ENCODE results near the gene GCNT4. TPM values are rescaled to one million over a fixed set of nuclear protein-coding genes. Genes with fewer than 3 reads are reported as not detected.

GCNT4 gene
- total RNA-seq, 2 experiments from 2014 or later = 5.3 to 6.0 TPM

DNA sequence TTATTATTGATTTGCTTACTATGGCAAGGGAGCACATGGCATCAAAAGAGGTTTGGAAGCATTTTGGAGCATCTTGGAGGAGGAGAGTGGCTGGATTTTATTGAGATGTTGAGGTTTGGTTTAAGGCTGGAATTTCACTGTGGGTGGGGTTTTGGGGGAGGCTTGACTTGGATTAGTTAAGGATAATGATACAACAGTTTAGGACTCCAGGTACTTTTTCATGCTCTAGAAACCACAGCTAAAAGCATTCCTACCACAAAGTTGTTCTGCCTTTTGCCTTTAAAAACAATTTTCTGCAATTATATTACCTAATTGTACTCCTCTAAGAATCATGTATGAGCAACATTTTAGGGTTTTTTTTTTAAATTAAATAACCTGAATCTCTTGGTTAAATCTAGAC, 5.0 kb downstream of the GCNT4 start:
- Mint-ChIP-seq H3K4me1 (peaks cover 66% of the 10 kb centered on the region), H3K27ac (peak overlapping the region; percentile 22), H3K27me3 (no peaks in the 10 kb centered on the region), H3K9me3 (peaks cover 3% of the 10 kb centered on the region), H3K36me3 (peaks cover 35% of the 10 kb centered on the region), H3K4me3 (no peak overlapping the region)
- DNase-seq (no peak), ATAC-seq (ENCODE audit: low read depth) (no peak)
- POLR2A ChIA-PET = interaction anchor here (1.2 kb wide), 1 partner anchor 290 kb away, joined by 5 read pairs; the partner anchor contains the start of gene HMGCR

DNA sequence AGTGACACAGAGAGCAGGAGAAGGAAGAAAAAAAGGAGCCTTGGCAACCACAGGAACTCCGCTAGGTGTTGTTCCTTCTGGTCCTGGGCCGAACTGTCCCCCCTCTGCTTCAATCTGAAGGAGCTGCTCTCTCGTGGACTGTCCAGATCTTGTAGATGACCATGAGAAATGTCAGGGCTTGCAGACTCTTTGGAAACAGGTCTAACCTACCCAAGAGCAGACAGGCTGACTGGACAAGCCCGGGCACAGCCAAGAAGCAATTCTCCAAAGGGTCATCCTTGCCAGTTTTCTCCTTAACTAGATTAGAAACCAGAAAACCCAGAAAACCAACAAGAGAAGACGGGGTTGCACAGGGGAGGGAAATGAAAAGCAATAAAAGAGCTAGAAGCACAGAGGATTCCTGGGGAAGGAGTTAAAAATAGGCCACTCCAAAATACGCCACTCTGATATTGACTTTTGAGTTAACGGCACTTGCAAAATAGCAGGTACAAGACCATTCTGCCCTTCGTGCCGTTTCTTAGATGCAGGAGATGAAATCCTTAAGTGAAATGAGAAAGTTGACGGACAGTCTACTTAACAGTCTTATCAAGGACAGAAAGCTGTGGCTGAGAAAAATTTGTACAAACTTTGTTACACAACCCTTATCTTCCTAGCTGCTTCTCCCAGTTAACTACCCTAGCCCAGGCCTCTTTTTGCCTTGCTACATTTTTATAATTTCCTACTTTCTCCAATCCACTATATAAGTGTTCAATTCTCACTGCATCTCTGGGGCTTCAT, 5.8 kb downstream of the GCNT4 start:
- Mint-ChIP-seq H3K4me1 (peaks cover 62% of the 10 kb centered on the region), H3K27ac (no peak overlapping the region), H3K4me3 (no peak overlapping the region), H3K27me3 (no peaks in the 10 kb centered on the region), H3K9me3 (peaks cover 3% of the 10 kb centered on the region), H3K36me3 (peaks cover 37% of the 10 kb centered on the region)
- ATAC-seq (ENCODE audit: low read depth) (no peak), DNase-seq (no peak)
- POLR2A ChIA-PET = interaction anchor here (1.1 kb wide), 1 partner anchor 11 kb away, joined by 3 read pairs; no protein-coding TSS in a partner anchor

DNA sequence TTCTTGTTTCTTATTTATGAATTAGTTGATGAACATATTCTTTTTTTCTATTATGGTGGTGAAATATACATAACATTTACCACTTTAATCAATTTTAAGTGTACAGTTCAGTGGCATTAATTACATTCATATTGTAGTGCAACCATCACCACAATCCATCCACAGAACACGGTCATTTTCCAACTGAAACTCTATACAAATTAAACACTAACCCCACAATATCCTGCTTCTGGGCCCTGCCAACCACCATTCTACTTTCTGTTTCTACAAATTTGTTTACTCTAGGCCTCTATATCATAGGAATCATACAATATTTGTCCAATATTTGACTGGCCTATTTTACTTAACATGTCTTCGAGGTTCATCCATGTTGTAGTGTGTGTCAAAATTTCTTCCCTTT, 7.3 kb downstream of the GCNT4 start:
- Mint-ChIP-seq H3K4me3 (no peak overlapping the region), H3K27ac (peak overlapping the region; percentile 18), H3K27me3 (no peaks in the 10 kb centered on the region), H3K9me3 (peaks cover 3% of the 10 kb centered on the region), H3K4me1 (peaks cover 48% of the 10 kb centered on the region), H3K36me3 (peaks cover 41% of the 10 kb centered on the region)
- DNase-seq (no peak), ATAC-seq (ENCODE audit: low read depth) (no peak)
- POLR2A ChIA-PET = no interaction called here

DNA sequence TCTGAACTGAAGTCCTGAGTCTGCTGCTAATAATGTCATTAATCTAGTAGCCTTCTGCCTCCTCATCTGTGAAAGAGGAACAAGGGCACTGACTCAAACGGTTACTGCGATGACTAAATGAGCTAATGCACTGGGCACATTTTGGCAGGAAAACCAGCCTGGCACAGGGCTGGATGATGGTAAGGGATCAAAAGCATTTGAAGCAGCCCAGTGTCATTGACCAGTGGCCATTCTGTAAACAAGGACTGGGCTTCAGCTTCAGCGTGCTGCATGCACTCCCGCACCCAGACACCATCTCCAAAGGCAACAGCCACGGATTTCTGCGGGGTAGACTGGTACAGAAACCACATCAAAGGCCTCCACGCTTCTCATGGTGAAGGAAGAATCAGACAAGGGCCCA, 8.0 kb downstream of the GCNT4 start:
- Mint-ChIP-seq H3K9me3 (peaks cover 3% of the 10 kb centered on the region), H3K27ac (no peak overlapping the region), H3K27me3 (no peaks in the 10 kb centered on the region), H3K36me3 (peaks cover 47% of the 10 kb centered on the region), H3K4me3 (no peak overlapping the region), H3K4me1 (peaks cover 42% of the 10 kb centered on the region)
- no peak for DNase-seq
- POLR2A ChIA-PET = interaction anchor here (1.0 kb wide), 1 partner anchor 9 kb away, joined by 3 read pairs; no protein-coding TSS in a partner anchor
- ATAC-seq (ENCODE audit: low read depth) = no peak

DNA sequence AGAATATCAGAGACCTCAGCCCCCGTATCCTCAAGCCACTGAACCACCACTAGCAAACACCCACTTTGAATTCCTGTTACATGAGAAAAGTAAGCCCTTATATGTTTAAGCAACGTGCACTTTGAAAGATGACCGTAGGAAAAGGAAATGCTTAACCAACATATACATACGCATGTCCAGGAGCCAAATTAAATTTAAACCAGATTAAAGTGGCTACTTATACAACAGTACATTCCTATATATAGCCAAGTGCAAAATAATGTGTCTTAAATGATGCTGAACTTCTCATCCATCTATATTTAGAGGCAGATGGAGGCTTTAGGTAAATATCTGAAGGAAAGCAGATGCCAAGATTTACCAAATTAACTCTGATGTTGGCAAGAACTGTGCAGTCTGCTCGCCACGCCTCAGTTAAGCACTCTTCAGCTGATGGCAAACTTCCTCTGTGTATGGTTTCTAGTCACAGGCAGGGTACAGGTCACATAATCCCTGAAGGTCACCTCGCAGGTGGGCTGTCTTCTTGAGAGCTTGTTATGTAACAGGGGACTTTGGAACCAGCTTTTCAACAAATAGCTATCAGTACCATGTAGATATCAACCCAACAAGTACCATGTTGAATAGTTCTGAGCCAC, 8.6 kb downstream of the GCNT4 start:
- Mint-ChIP-seq H3K4me1 (peaks cover 36% of the 10 kb centered on the region), H3K4me3 (no peak overlapping the region), H3K36me3 (peaks cover 48% of the 10 kb centered on the region), H3K9me3 (peaks cover 3% of the 10 kb centered on the region), H3K27ac (no peak overlapping the region), H3K27me3 (no peaks in the 10 kb centered on the region)
- POLR2A ChIA-PET = interaction anchor here (1.0 kb wide), 1 partner anchor 10 kb away, joined by 3 read pairs; no protein-coding TSS in a partner anchor
- DNase-seq = no peak
- ATAC-seq (ENCODE audit: low read depth) = no peak

DNA sequence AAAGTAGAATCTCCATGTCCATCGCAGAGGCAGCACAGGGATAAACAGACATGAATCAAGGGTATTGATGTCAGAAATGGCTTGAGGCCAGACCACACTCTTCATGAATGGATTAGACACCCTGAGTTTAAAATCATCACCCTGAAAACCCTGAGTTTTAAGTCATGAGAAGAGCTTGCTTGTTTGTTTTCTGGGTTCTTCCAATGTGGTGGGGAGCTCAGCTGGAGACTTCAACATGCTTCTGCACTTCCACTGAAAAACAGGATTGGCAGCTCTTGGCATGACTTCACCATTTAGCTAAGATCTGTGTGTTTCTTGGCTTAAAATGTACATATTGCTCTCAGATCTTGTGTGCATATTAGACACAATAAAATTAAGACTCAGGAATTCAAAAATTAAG, 9.8 kb downstream of the GCNT4 start:
- Mint-ChIP-seq H3K36me3 (peaks cover 48% of the 10 kb centered on the region), H3K9me3 (peaks cover 3% of the 10 kb centered on the region), H3K4me1 (peaks cover 24% of the 10 kb centered on the region), H3K27ac (no peak overlapping the region), H3K27me3 (no peaks in the 10 kb centered on the region), H3K4me3 (no peak overlapping the region)
- POLR2A ChIA-PET = no interaction called here
- DNase-seq = no peak
- no peak for ATAC-seq (ENCODE audit: low read depth)

DNA sequence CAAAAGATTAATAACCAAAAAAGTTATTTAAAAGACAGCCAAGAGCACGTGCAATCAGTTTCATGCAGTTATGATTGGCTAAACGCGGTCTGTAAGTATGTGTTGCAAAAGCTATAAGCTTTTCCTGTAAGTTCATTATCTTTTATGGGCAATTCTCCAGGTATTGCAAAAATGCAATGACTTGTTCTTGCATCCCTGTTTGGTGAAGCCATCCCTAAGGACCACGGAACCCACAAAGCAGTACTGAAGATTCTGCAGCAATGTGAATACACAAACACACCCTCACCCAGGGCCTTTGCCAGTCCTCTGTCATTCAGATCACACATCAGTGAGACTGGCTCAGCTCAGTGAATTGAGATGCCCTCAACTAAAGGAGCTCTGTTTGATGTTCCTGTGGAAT, 11.4 kb downstream of the GCNT4 start:
- H3K27ac Mint-ChIP-seq = no peak overlapping the region
- ATAC-seq (ENCODE audit: low read depth) = no peak
- POLR2A ChIA-PET = no interaction called here
- H3K4me1 Mint-ChIP-seq = peaks cover 26% of the 10 kb centered on the region
- peaks cover 3% of the 10 kb centered on the region for H3K9me3 Mint-ChIP-seq
- no peaks in the 10 kb centered on the region for H3K27me3 Mint-ChIP-seq
- H3K36me3 Mint-ChIP-seq = peaks cover 49% of the 10 kb centered on the region
- H3K4me3 Mint-ChIP-seq = no peak overlapping the region
- no peak for DNase-seq

DNA sequence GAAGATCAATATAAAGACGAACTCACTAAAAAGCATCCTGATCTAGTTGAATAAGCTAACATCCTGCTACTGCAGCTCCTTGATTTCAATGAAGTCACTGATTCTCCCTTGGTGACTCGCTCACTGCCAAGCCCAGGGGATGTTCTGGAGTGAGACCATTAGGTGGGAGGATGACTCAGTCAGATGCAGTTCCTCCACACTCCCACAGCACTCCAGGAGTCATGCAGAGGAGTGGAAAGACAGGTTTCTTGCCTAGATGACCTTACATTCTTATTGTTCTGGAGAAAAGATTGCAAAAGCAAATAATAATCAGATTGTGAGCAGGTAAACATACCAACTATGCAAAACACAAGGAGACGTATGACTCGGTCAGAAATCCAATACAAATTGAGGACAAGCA, 15.3 kb downstream of the GCNT4 start:
- H3K27me3 Mint-ChIP-seq = no peaks in the 10 kb centered on the region
- H3K4me1 Mint-ChIP-seq = peaks cover 20% of the 10 kb centered on the region
- H3K36me3 Mint-ChIP-seq = peaks cover 36% of the 10 kb centered on the region
- H3K4me3 Mint-ChIP-seq = no peak overlapping the region
- DNase-seq (no peak), ATAC-seq (ENCODE audit: low read depth) (no peak)
- no peaks in the 10 kb centered on the region for H3K9me3 Mint-ChIP-seq
- POLR2A ChIA-PET = interaction anchor here (1.0 kb wide), 1 partner anchor 52 kb away, joined by 4 read pairs; no protein-coding TSS in a partner anchor
- no peak overlapping the region for H3K27ac Mint-ChIP-seq

DNA sequence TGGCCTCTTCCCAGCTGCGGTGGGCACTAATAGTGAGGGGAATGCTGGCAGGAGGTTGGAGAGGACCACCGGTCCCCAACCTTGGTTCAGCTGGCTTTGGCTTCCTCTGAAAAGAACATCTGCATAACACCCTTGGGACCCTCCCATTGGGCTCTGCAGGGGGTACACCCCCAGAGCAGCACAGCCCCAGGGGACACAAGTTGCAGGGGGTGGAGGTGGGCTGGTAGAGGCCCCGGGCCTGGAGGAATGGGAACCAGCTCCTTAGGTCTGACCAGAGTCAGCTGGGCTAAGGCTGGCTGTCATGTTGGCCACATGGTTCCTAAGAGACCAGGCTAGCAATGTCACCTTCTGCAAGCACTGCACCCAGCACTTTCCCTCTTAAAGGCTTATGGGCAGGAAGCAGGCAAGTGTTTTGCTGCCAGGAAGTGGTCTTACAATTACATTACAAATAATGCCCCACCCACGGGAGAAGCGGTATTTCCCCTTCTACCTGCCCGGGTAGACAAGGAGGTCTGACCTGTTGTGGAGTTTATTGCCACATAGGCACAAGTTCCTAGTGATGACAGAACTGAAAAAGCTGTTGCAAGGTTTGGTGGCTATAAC, 18.1 kb downstream of the GCNT4 start:
- Mint-ChIP-seq H3K36me3 (peaks cover 29% of the 10 kb centered on the region), H3K4me1 (peaks cover 20% of the 10 kb centered on the region), H3K4me3 (peak overlapping the region; percentile 19), H3K9me3 (no peaks in the 10 kb centered on the region), H3K27ac (peak overlapping the region; percentile 70), H3K27me3 (no peaks in the 10 kb centered on the region)
- DNase-seq (peak; percentile 50), ATAC-seq (ENCODE audit: low read depth) (peak; percentile 98)
- POLR2A ChIA-PET = interaction anchor here (0.9 to 2.0 kb wide), 5 partner anchors 16 to 202 kb away, joined by 3 to 13 read pairs (median 5); partner anchors contain the start of gene GCNT4

DNA sequence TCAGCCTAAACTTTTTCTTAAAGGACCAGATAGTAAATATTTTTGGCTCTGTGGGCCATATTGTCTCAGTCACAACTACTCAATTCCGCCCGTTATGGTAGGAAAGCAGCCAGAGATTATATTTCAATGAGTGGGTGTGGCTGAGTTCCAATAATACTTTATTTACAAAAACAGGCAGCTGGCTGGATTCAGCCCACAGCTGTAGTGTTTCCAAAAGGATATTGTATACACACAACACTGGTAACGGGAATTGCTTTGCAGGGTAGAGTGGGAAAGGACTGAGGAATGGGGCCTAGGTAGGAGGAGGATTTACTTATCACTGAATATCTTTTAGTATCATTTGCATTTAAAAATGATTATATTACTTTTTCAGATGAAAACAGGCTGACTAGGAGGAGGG, 21.0 kb downstream of the GCNT4 start:
- Mint-ChIP-seq H3K4me3 (no peak overlapping the region), H3K4me1 (peaks cover 26% of the 10 kb centered on the region), H3K27ac (no peak overlapping the region), H3K9me3 (no peaks in the 10 kb centered on the region), H3K27me3 (peaks cover 1% of the 10 kb centered on the region), H3K36me3 (peaks cover 19% of the 10 kb centered on the region)
- POLR2A ChIA-PET = no interaction called here
- ATAC-seq (ENCODE audit: low read depth) (no peak), DNase-seq (no peak)

DNA sequence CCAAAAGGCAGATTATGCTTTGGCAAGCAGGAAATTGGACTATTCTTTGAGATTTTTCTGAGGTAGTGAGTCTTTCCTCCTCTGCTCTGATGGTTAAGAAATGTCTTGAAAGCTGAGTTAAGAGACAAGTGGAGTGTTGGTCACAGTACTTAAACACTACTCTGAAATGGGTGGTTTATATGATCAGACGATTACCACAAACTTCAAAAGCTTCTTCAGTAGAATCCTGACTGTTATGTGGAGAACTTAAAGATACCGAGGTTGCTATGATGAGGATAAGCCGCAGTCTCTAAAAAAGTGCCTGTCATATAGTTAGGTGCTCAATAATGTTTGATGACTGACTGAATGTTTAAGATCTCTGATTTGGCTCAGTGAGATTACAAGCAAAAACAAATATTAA, 24.3 kb downstream of the GCNT4 start:
- Mint-ChIP-seq H3K27ac (peak overlapping the region; percentile 77), H3K4me3 (peak overlapping the region; percentile 4), H3K4me1 (peaks cover 26% of the 10 kb centered on the region), H3K36me3 (peaks cover 11% of the 10 kb centered on the region), H3K27me3 (peaks cover 1% of the 10 kb centered on the region), H3K9me3 (no peaks in the 10 kb centered on the region)
- peak; percentile 69 for ATAC-seq (ENCODE audit: low read depth)
- POLR2A ChIA-PET = interaction anchor here (0.7 kb wide), 1 partner anchor 24 kb away, joined by 3 read pairs; the partner anchor contains the start of gene GCNT4
- no peak for DNase-seq

DNA sequence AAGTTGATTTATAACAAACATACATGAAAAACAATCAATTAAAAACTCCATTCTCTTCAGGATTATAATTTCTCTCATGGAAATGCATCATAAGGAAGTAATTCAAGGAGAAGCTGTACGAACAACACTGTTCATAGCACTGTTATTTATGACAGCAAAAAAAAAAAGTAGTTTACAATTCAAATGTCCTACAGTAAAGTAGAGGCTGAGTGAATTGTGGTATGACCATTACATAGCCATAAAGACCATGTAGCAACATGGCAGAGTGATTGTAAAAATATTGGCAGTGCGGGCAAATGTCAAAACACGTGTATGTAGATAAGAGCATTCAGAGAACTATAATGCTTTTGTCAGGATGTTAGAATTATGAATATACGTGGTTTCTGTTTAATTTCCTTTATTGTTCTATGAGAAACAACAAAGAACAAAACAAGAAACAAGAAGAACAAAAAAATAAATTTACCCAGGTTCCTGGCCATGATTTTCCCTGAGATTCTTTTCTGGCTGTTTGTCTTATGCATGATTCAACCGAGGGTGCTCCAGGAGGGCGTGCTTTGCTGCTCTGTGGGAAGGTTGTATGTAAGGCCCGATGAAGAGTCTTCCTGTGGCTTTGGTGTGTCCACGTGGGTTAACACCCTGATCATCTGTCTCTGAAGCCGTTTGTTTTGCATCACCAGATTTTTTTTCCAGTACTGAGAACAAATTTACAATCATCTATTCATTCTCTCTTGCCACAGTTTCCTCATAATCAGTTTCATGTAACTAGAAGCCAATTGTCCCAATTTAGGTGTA, 28.8 kb downstream of the GCNT4 start:
- H3K27me3 Mint-ChIP-seq = peaks cover 1% of the 10 kb centered on the region
- ATAC-seq (ENCODE audit: low read depth) (peak; percentile 90), DNase-seq (no peak)
- H3K9me3 Mint-ChIP-seq = no peaks in the 10 kb centered on the region
- H3K27ac Mint-ChIP-seq = peak overlapping the region; percentile 76
- H3K36me3 Mint-ChIP-seq = peaks cover 3% of the 10 kb centered on the region
- POLR2A ChIA-PET = no interaction called here
- peak overlapping the region; percentile 51 for H3K4me3 Mint-ChIP-seq
- H3K4me1 Mint-ChIP-seq = peaks cover 29% of the 10 kb centered on the region

DNA sequence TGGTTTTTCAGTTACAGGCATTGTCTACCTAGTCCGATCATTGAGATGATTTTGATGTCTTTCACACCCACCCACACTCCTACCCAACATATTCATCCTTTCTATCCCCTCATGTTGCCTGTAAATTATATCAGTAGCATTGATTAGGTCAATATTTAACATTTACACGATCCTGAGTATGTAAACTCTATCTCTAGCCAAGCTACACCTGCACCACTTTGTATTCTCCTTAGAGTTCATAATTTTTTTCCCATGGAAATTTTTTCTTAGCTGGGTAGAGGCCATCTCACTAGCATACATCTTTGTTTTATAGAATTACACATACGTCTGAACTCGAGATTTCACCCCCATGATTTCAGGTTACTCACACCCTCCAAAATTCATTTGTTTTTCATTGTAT, 30.6 kb downstream of the GCNT4 start:
- H3K27ac Mint-ChIP-seq = no peak overlapping the region
- ATAC-seq (ENCODE audit: low read depth) (no peak), DNase-seq (no peak)
- POLR2A ChIA-PET = no interaction called here
- H3K4me3 Mint-ChIP-seq = no peak overlapping the region
- H3K9me3 Mint-ChIP-seq = no peaks in the 10 kb centered on the region
- peaks cover 3% of the 10 kb centered on the region for H3K36me3 Mint-ChIP-seq
- H3K27me3 Mint-ChIP-seq = no peaks in the 10 kb centered on the region
- peaks cover 22% of the 10 kb centered on the region for H3K4me1 Mint-ChIP-seq
